ENCODE measurements around the gene HEATR5A.
A peak's percentile ranks its signal among the peaks of the same experiment; 100 is the strongest.

The HEATR5A gene

GRCh38 chr14:31430634-31431264, 10.4 kb upstream of the HEATR5A start:
- DNase-seq, result no peak
- intact Hi-C loops (cut with DNase I), result no loop called here

DNA sequence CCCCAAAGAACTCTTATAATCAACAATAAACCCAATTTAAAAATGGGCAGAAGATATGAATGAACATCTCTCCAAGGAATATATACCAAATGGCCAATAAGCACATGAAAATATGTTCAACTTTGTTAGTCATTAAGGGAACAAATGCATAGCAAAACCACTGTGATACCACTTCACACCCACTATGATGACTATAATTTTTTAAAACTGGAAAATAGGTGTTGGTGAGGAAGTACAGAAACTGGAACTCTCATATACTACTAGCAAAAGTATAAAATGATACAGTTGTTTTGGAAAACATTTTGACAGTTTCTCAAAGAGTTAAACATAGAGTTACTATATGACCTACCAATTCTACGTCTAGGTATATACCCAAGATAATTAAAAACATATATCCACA, 9.4 kb upstream of the HEATR5A start:
- no peak for DNase-seq
- intact Hi-C loops (cut with DNase I), result no loop called here

- intact Hi-C loops (cut with DNase I), result no loop called here
- DNase-seq, result no peak
Observed at GRCh38 chr14:31428011-31428410, 7.7 kb upstream of the HEATR5A start.

- no peak for DNase-seq
- intact Hi-C loops (cut with DNase I), result no loop called here
Observed at GRCh38 chr14:31426663-31427062, 6.3 kb upstream of the HEATR5A start.

- no peak for DNase-seq
Observed at GRCh38 chr14:31425905-31426304, 5.6 kb upstream of the HEATR5A start.

DNA sequence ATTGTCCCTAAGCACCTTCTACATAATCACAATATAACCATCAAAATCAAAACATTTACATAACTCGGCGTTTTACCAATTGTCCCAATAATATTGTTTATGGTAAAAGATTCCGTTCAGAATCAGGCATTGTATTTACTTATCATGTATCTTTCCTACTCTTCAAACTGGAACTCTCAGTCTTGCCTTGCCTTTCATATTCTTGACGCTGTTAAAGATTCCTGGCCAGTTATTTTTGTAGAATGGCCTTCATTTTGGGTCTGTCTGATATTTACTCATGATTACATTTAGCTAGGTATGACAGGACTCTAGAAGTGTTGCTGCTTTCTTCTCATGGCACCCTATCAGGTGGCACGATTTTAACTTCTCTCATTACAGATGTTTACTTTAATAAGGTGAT, 850 bp upstream of the HEATR5A start:
- intact Hi-C loops (cut with DNase I), result no loop called here
- no peak for DNase-seq

More at GRCh38 chr14:31425905-31426304, 5.6 kb upstream of the HEATR5A start:
- intact Hi-C loops (cut with DNase I), result no loop called here

DNA sequence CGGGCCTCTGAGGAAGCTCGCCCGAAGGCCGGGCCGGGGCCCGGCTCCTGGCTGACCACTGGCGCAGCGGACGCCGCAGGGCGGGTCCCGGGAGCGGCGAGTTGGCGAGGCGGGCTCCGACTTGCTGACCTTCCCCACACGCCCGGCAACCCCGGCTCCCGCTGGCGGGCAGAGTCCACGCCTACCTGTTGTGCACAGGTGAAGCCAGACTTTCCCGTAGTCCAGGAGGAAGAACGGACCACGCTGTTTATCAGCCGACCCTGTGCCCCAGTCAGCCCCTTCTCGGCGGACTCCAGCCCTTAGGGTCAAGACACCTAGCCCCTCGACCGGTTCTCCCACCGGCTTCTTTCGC, 407 bp downstream of the HEATR5A start:
- intact Hi-C loops (cut with DNase I), result loop anchor here (1.0 kb wide), 1 partner anchor 37 kb away; the partner anchor contains the start of gene DTD2
- DNase-seq, result peak in 38 of 42 donors; percentile 11 to 67 (median 38)

DNA sequence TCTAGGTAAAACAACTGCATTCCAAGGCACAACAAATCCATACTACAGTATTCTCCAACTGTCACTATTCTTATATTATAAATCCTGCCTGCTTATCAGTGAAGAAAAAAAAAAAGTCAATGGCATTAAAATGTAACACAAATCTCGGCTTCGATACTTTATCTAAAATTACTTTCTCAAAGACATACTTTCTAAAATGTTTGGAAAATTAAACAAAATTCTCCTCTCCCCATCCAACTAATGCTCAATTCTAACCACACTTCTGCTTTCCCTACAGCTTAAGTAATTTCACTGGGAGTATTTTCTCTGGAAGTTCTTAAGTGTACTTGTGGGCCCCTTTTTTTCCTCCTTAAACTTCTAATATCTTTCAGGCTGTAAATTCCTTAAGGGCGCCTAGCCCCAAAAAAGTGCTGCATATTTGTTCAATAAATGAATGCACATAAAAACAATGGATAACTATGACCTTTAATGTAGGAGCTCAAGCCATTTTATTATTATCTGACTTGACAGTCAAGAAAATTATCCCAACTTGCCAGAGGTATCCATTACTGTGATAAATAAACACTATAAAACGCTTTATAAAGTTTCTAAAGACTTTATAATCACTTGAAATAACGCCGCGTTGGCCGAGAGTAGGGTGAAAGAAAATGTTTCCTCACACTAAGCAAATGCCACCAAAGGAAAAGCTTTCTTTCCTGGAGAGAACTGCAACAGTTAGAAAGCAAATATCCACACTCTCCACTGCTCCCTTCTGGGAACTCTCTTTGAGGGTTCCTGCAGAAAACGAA, 977 bp downstream of the HEATR5A start:
- intact Hi-C loops (cut with DNase I), result no loop called here
- DNase-seq, result no peak

GRCh38 chr14:31418440-31418839, 1.9 kb downstream of the HEATR5A start:
- DNase-seq, result no peak
- intact Hi-C loops (cut with DNase I), result no loop called here

DNA sequence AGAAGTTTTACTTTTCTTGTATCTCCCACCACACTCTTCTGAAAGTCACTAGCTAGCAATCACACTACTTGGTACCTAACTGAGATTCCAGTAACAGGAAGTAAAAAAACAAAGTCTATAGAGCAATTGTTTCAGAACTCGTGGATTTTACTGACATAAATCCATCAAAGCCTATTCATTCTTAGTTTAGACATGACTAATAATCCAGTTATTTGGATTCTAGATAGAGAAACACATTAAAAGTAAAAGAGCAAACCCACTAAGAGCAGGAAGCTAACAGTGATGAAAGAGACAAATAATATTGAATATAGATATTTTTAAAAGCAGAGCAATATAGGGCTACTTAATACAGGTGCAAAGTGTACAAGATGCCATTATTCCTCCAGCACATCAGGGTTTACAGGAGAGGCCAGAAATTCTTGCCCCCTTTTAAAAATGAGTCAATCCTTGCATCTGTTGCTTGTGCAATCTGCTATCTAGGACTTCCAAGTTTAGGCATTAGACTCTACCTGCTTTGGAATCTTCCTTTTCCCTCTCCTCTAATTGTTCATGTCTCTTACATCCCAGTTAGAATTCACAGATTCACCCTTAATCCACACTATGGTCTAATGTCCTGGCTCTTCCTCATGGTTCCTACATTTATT, 6.0 kb downstream of the HEATR5A start:
- intact Hi-C loops (cut with DNase I), result no loop called here
- no peak for DNase-seq

- no peak for DNase-seq
- intact Hi-C loops (cut with DNase I), result no loop called here
Observed at GRCh38 chr14:31411218-31411727, 9.1 kb downstream of the HEATR5A start.

- DNase-seq, result no peak
- intact Hi-C loops (cut with DNase I), result no loop called here
Observed at GRCh38 chr14:31410048-31410650, 10.2 kb downstream of the HEATR5A start.

DNA sequence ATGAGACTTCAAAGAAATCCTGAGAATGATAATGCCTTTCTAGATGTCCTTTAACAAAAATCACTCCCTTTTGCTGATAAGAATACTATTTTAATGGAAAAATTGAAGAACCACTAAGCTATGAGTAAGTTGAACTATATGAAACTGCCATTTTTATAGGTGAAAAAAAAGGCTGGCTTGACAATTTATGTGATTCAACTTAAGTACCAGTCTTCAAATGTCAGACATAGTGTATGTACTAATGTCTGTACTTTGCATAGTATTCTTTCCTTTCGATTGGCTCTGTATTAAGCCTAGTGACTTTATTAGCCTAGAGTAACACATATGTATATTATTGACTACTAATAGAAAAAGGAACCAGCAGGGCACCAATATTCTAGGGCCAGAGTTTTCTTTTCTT, 11.9 kb downstream of the HEATR5A start:
- no peak for DNase-seq
- intact Hi-C loops (cut with DNase I), result no loop called here

GRCh38 chr14:31405599-31406232, 14.6 kb downstream of the HEATR5A start:
- intact Hi-C loops (cut with DNase I), result no loop called here
- DNase-seq, result no peak

DNA sequence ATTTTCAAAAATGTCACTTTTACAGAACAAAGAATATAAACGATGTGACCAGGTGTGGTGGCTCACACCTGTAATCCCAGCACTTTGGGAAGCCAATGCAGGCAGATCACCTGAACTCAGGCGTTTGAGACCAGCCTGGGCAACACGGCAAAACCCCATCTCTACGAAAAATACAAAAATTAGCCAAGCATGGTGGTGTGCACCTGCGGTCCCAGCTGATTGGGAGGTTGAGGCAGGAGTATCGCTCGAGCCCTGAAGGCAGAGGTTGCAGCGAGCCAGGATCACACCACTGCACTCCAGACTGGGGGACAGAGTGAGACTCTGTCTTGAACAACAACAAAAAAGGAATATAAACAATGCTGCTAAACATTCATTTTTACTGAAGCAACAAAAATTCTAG, 15.2 kb downstream of the HEATR5A start:
- intact Hi-C loops (cut with DNase I), result no loop called here
- DNase-seq, result no peak

DNA sequence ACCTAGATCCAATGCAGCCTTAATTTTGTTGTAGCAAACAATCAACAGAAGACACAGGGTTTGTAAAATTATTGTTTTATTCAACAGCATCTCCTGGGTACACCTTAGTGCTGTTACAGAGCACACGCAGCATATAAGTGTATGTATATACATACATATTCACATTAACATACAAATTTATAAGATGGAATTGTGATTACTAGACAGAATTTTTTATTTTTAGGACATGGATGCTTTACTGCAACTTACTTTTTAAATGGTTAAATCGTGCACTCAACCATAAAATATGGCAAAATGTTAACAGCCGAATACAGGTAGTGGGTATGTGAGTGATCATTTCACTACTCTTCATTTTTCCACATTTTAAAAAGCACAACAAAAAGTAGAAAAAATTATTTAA, 16.6 kb downstream of the HEATR5A start:
- intact Hi-C loops (cut with DNase I), result no loop called here
- no peak for DNase-seq

- DNase-seq, result no peak
- intact Hi-C loops (cut with DNase I), result no loop called here
Observed at GRCh38 chr14:31402764-31403439, 17.4 kb downstream of the HEATR5A start.

DNA sequence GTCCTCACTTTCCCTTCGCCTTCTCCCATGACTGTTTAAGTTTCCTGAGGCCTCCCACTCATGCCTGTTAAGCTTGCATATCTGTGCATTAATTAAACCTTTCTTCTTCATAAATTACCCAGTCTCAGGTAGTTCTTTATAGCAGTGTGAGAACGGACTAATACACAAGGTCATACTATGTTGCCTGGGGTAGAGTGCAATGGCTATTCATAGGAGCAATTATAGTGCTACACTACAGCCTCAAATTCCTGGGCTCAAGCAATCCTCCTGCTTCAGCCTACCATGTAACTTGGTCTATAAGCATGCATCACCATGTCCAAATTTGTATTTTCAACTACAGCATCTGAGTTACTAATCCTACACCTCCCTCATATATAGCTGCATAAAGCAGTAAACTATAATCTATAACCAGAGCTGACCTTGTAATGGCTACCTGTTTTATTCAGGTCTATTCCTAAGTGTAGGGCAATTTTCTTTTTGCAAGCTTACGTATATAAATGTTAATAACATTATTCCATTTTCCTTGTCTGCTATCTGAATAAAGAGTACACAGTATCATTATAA, 18.9 kb downstream of the HEATR5A start:
- intact Hi-C loops (cut with DNase I), result no loop called here
- DNase-seq, result no peak
